ENCODE data around the gene CCDC106. TPM values are rescaled to one million over a fixed set of nuclear protein-coding genes. Genes with fewer than 3 reads are reported as not detected.

CCDC106 gene
- total RNA-seq, 2 donors from 2014 or later, result 19.1 to 30.0 TPM

DNA sequence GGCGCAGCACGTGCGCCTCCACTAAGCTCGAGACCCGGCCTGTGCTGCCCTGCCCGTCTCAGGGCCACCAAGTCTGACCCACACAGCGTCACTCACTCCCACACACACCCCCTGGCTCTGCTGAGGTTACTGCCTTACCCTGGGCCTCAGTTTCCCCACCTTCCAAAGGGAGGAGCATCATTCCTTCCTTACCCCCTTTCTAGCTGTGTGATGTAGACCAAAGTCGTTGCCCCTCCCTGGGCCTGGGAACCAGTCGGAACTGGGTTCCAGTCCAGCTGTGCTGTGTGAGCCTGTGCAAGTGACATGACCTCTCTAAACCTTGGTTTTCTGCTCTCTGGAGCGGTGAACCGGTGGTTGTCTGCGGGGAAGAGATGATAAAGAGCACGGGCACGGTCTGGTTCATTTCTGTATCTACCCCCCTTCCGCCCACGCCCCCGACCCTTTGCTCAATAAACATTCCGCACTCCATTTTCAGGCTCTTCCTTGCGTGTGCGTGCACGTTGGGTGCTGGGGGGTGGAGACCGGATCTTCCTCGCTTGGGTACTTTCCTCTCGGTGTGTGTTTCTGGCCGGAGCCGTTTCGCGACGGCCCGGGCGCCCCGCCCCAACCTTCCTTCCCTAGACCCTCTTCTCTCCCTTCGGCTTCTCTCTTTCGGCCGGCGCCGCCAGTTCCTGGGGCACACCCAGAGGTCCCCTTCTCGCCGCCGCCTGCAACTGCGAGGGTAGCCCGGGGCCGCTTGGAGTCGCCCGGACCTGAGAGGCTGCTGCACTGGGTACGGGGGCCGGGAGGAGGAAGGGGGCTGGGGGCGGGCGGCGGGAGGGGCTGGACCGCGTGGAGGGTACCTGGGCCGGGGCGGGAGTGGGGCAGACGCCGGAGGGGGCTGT, 4.8 kb upstream of the CCDC106 start, which contains the start of gene ZNF581:
TSS of gene ZNF581 (plus strand) at position 647 of the 884 bp plus-strand sequence. CDS start 923 bp downstream, outside the sequence.
- Histone ChIP-seq H3K36me3 (peaks cover 11% of the 10 kb centered on the region), H3K9me3 (no peaks in the 10 kb centered on the region), H3K4me1 (peaks cover 0 to 65% of the 10 kb centered on the region in 2 donors), H3K4me3 (peak within 1 kb of the TSS; percentile 85 to 97), H3K27me3 (no peaks in the 10 kb centered on the region), H3K27ac (peak within 1 kb of the TSS; percentile 94 to 97)
- TF ChIP-seq, protein P1, sequence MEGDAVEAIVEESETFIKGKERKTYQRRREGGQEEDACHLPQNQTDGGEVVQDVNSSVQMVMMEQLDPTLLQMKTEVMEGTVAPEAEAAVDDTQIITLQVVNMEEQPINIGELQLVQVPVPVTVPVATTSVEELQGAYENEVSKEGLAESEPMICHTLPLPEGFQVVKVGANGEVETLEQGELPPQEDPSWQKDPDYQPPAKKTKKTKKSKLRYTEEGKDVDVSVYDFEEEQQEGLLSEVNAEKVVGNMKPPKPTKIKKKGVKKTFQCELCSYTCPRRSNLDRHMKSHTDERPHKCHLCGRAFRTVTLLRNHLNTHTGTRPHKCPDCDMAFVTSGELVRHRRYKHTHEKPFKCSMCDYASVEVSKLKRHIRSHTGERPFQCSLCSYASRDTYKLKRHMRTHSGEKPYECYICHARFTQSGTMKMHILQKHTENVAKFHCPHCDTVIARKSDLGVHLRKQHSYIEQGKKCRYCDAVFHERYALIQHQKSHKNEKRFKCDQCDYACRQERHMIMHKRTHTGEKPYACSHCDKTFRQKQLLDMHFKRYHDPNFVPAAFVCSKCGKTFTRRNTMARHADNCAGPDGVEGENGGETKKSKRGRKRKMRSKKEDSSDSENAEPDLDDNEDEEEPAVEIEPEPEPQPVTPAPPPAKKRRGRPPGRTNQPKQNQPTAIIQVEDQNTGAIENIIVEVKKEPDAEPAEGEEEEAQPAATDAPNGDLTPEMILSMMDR (IDR thresholded peaks at IDR 0.05), result no peak
- peak; percentile 84 for DNase-seq (ENCODE audit: low spot score)

DNA sequence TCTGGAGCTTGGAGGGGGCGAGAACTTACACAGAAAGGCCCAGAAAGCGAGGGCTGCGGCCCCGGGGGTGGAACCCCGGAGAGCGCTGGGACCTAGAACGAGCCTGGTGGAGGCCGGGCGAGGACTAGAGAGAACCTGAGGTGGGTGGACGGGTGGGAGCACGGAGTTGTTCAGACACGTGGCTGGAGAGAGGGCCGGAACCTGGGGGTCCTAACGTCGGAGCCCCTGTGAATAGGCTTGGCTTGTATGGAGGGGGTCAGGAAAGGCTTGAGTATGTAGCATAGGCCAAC, 4.2 kb upstream of the CCDC106 start:
- TF ChIP-seq, protein P1 (IDR thresholded peaks at IDR 0.05), result no peak
- Histone ChIP-seq H3K4me3 (peak overlapping the region; percentile 85 to 97), H3K36me3 (peaks cover 11% of the 10 kb centered on the region), H3K27me3 (no peaks in the 10 kb centered on the region), H3K4me1 (peaks cover 0 to 70% of the 10 kb centered on the region in 2 donors), H3K27ac (peak overlapping the region; percentile 94 to 97), H3K9me3 (no peaks in the 10 kb centered on the region)
- DNase-seq (ENCODE audit: low spot score), result no peak

DNA sequence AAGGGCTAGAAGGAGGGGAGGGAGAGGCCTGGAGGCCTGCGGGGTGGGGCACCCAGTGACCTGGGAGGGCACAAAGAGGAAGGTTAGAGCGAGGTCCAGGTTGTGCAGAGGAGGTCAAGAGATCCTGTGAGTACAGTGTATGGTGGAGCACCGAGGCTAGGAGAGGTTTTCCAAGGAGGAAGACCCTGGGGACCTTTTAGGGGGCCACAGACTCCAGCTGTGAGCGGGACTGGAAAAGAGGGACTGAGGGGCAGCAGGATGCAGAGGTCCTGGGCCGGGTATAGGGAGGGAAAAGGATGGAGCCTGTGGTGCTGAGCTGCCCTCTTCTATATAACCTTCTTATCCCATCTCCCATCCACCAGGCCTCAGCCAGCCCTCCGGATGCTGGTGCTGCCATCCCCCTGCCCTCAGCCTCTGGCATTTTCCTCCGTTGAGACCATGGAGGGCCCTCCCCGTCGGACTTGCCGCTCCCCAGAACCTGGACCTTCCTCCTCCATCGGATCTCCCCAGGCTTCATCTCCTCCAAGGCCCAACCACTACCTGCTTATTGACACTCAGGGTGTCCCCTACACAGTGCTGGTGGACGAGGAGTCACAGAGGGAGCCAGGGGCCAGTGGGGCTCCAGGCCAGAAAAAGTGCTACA, 3.7 kb upstream of the CCDC106 start:
- H3K4me1 ChIP-seq, result peaks cover 0 to 71% of the 10 kb centered on the region in 2 donors
- H3K27me3 ChIP-seq, result no peaks in the 10 kb centered on the region
- DNase-seq (ENCODE audit: low spot score), result no peak
- peaks cover 11% of the 10 kb centered on the region for H3K36me3 ChIP-seq
- TF ChIP-seq, protein P1 (IDR thresholded peaks at IDR 0.05), result no peak
- H3K4me3 ChIP-seq, result peak overlapping the region; percentile 85 to 97
- H3K9me3 ChIP-seq, result no peaks in the 10 kb centered on the region
- peak overlapping the region; percentile 94 to 97 for H3K27ac ChIP-seq

GRCh38 chr19:55644842-55645511, 3.0 kb upstream of the CCDC106 start:
- no peaks in the 10 kb centered on the region for H3K27me3 ChIP-seq
- TF ChIP-seq, protein P1 (IDR thresholded peaks at IDR 0.05), result no peak
- H3K9me3 ChIP-seq, result no peaks in the 10 kb centered on the region
- H3K4me3 ChIP-seq, result no peak overlapping the region
- DNase-seq (ENCODE audit: low spot score), result no peak
- H3K27ac ChIP-seq, result no peak overlapping the region
- H3K36me3 ChIP-seq, result peaks cover 11% of the 10 kb centered on the region
- peaks cover 0 to 68% of the 10 kb centered on the region in 2 donors for H3K4me1 ChIP-seq

DNA sequence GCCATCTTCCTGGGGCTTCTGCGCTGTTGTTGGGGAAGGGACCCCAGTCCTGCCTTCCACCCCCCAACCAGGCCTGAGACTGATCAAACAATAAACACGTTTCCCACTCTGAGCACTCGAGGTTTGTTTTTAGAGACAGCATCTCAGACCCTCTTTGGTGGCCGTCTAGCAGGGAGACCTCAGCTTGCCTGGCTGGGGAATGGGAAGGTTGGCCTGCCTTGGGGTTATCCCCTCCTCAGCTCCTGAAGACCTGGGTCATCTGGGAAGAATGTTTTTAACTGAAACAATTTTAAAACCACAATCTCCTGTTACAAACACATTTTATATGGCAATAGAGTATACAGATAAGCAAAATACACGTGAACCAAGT, 2.5 kb upstream of the CCDC106 start:
- Histone ChIP-seq H3K27me3 (no peaks in the 10 kb centered on the region), H3K4me3 (no peak overlapping the region), H3K27ac (no peak overlapping the region), H3K36me3 (peaks cover 11% of the 10 kb centered on the region), H3K9me3 (no peaks in the 10 kb centered on the region), H3K4me1 (peaks cover 0 to 63% of the 10 kb centered on the region in 2 donors)
- TF ChIP-seq, protein P1 (IDR thresholded peaks at IDR 0.05), result no peak
- DNase-seq (ENCODE audit: low spot score), result no peak

Data from right atrium auricular region (tissue), 2 donors.